Mesendoderm (in vitro differentiated cells): Measurements from ENCODE around the gene TM4SF20.

ENCODE experiments used
- DNase-seq: peaks from one replicate; pipeline ENCODE4 v3.0.0; 2013
- H2AK5ac ChIP-seq: 2 replicates; pipeline ENCODE4 v1.6.1; 2013; ENCODE audit warnings: low read length, inconsistent platforms
- H2BK120ac ChIP-seq: 2 replicates; pipeline ENCODE4 v1.6.1; 2013; ENCODE audit warnings: low read depth, mild to moderate bottlenecking, low read length, moderate library complexity, mixed read lengths
- H2BK15ac ChIP-seq: replicated peaks from 2 replicates; pipeline ENCODE4 v1.6.1; 2013; ENCODE audit warnings: low read depth, mild to moderate bottlenecking, moderate library complexity
- H2BK5ac ChIP-seq: 2 replicates; pipeline ENCODE4 v1.6.1; 2013; ENCODE audit warnings: low read length, inconsistent platforms
- H3K18ac ChIP-seq: 2 replicates; pipeline ENCODE4 v1.6.1; 2013; ENCODE audit warnings: mild to moderate bottlenecking, low read length, mixed read lengths
- H3K23ac ChIP-seq: one replicate; pipeline ENCODE4 v1.6.1; 2013; ENCODE audit warnings: low read length
- H3K27ac ChIP-seq: 2 replicates; pipeline ENCODE4 v1.5.1; 2013; ENCODE audit warnings: low read depth, mild to moderate bottlenecking, inconsistent platforms, low read length, moderate library complexity
- H3K27me3 ChIP-seq: 2 replicates; pipeline ENCODE4 v1.6.1; 2013; ENCODE audit warnings: low read length, control low read depth, mild to moderate bottlenecking, inconsistent platforms; ENCODE audit not compliant: insufficient read depth, poor library complexity
- H3K36me3 ChIP-seq: 2 replicates; pipeline ENCODE4 v1.6.1; 2013; ENCODE audit warnings: low read length, inconsistent platforms; ENCODE audit not compliant: control insufficient read depth, insufficient read depth
- H3K4ac ChIP-seq: one replicate; pipeline ENCODE4 v1.6.1; 2013; ENCODE audit warnings: low read depth, mild to moderate bottlenecking, low read length, moderate library complexity
- H3K4me1 ChIP-seq: 2 replicates; pipeline ENCODE4 v1.6.1; 2013; ENCODE audit warnings: low read depth, low read length, inconsistent platforms; ENCODE audit not compliant: control insufficient read depth
- H3K4me2 ChIP-seq: 2 replicates; pipeline ENCODE4 v1.6.1; 2013; ENCODE audit warnings: low read length
- H3K4me3 ChIP-seq: 2 replicates; pipeline ENCODE4 v1.5.1; 2013; ENCODE audit warnings: mild to moderate bottlenecking, low read length
- H3K56ac ChIP-seq: one replicate; pipeline ENCODE4 v1.6.1; 2013; ENCODE audit warnings: low read length
- H3K79me1 ChIP-seq: 2 replicates; pipeline ENCODE4 v1.6.1; 2013; ENCODE audit warnings: low read length, inconsistent platforms
- H3K79me2 ChIP-seq: 2 replicates; pipeline ENCODE4 v1.6.1; 2013; ENCODE audit warnings: mild to moderate bottlenecking, low read length; ENCODE audit not compliant: control insufficient read depth, insufficient read depth
- H3K9ac ChIP-seq: 2 replicates; pipeline ENCODE4 v1.6.1; 2013; ENCODE audit warnings: low read length, inconsistent platforms
- H4K5ac ChIP-seq: one replicate; pipeline ENCODE4 v1.6.1; 2013; ENCODE audit warnings: low read length
- H4K8ac ChIP-seq: one replicate; pipeline ENCODE4 v1.6.1; 2013; ENCODE audit warnings: low read depth, mild to moderate bottlenecking, control low read depth, low read length, moderate library complexity
- WGBS: extraction: QIAGEN DNeasy Blood & Tissue Kit; methylation state at CpG from one replicate; pipeline ENCODE4 v1.1.7; 2013; ENCODE audit warnings: low lambda C conversion rate, missing lambda C conversion rate; ENCODE audit not compliant: insufficient coverage; ENCODE audit errors: extremely low coverage; 5-methylcytosine and 5-hydroxymethylcytosine counted together

Gene TM4SF20

GRCh38 chr2:227402959-227403358 lies 23.9 kb upstream of the TM4SF20 start:
- Histone ChIP-seq H4K5ac (no peak overlapping the region), H2BK15ac (no peak overlapping the region), H3K23ac (no peak overlapping the region), H3K56ac (no peak overlapping the region), H3K18ac (no peak overlapping the region), H3K4ac (no peak overlapping the region), H3K36me3 (no peaks in the 10 kb centered on the region), H3K27ac (no peak overlapping the region), H3K27me3 (no peaks in the 10 kb centered on the region), H3K4me2 (no peak overlapping the region), H3K4me3 (no peak overlapping the region), H2AK5ac (no peak overlapping the region), H2BK5ac (no peak overlapping the region), H3K79me2 (no peaks in the 10 kb centered on the region), H3K9ac (no peak overlapping the region), H2BK120ac (no peak overlapping the region), H3K4me1 (no peaks in the 10 kb centered on the region), H4K8ac (no peak overlapping the region), H3K79me1 (no peaks in the 10 kb centered on the region)
- DNase-seq = peak; percentile 35
- no CpG with 5 or more reads among the region's 4 CpGs for WGBS

GRCh38 chr2:227402321-227402720 lies 23.2 kb upstream of the TM4SF20 start:
- H3K4ac ChIP-seq = no peak overlapping the region
- no peak overlapping the region for H2AK5ac ChIP-seq
- no peak overlapping the region for H4K5ac ChIP-seq
- no peak overlapping the region for H3K4me2 ChIP-seq
- H3K23ac ChIP-seq = no peak overlapping the region
- no peaks in the 10 kb centered on the region for H3K36me3 ChIP-seq
- H4K8ac ChIP-seq = no peak overlapping the region
- H3K4me1 ChIP-seq = no peaks in the 10 kb centered on the region
- no peak overlapping the region for H3K27ac ChIP-seq
- no peak overlapping the region for H2BK120ac ChIP-seq
- no peaks in the 10 kb centered on the region for H3K27me3 ChIP-seq
- H3K18ac ChIP-seq = no peak overlapping the region
- no peak for DNase-seq
- H3K79me1 ChIP-seq = no peaks in the 10 kb centered on the region
- no peak overlapping the region for H3K56ac ChIP-seq
- no peaks in the 10 kb centered on the region for H3K79me2 ChIP-seq
- H2BK15ac ChIP-seq = no peak overlapping the region
- H2BK5ac ChIP-seq = no peak overlapping the region
- no peak overlapping the region for H3K9ac ChIP-seq
- H3K4me3 ChIP-seq = no peak overlapping the region

- H3K56ac ChIP-seq = no peak overlapping the region
- no peaks in the 10 kb centered on the region for H3K4me1 ChIP-seq
- no peak overlapping the region for H3K4me3 ChIP-seq
- H4K5ac ChIP-seq = no peak overlapping the region
- no peak overlapping the region for H2BK120ac ChIP-seq
- no peak overlapping the region for H3K4me2 ChIP-seq
- H3K4ac ChIP-seq = no peak overlapping the region
- no peaks in the 10 kb centered on the region for H3K36me3 ChIP-seq
- no peak overlapping the region for H3K27ac ChIP-seq
- no CpG with 5 or more reads among the region's 2 CpGs for WGBS
- H2BK15ac ChIP-seq = no peak overlapping the region
- no peak overlapping the region for H3K9ac ChIP-seq
- H3K79me2 ChIP-seq = no peaks in the 10 kb centered on the region
- H4K8ac ChIP-seq = no peak overlapping the region
- no peak overlapping the region for H2BK5ac ChIP-seq
- H3K27me3 ChIP-seq = no peaks in the 10 kb centered on the region
- no peak for DNase-seq
- H3K79me1 ChIP-seq = no peaks in the 10 kb centered on the region
- H3K18ac ChIP-seq = no peak overlapping the region
- H3K23ac ChIP-seq = no peak overlapping the region
- no peak overlapping the region for H2AK5ac ChIP-seq
Observed at GRCh38 chr2:227401550-227401949, 22.4 kb upstream of the TM4SF20 start.

- H3K4me3 ChIP-seq = no peak overlapping the region
- no peaks in the 10 kb centered on the region for H3K79me1 ChIP-seq
- no peaks in the 10 kb centered on the region for H3K4me1 ChIP-seq
- no peak overlapping the region for H3K9ac ChIP-seq
- H3K23ac ChIP-seq = no peak overlapping the region
- H4K5ac ChIP-seq = no peak overlapping the region
- H3K36me3 ChIP-seq = no peaks in the 10 kb centered on the region
- no CpG with 5 or more reads among the region's 4 CpGs for WGBS
- no peak overlapping the region for H3K4ac ChIP-seq
- DNase-seq = no peak
- no peak overlapping the region for H3K4me2 ChIP-seq
- H2BK15ac ChIP-seq = no peak overlapping the region
- no peaks in the 10 kb centered on the region for H3K27me3 ChIP-seq
- no peak overlapping the region for H2BK120ac ChIP-seq
- H3K27ac ChIP-seq = no peak overlapping the region
- H2AK5ac ChIP-seq = no peak overlapping the region
- H4K8ac ChIP-seq = no peak overlapping the region
- H3K56ac ChIP-seq = no peak overlapping the region
- H3K18ac ChIP-seq = no peak overlapping the region
- H3K79me2 ChIP-seq = no peaks in the 10 kb centered on the region
- no peak overlapping the region for H2BK5ac ChIP-seq
Observed at GRCh38 chr2:227398684-227399670, 19.9 kb upstream of the TM4SF20 start.

- H4K8ac ChIP-seq = no peak overlapping the region
- no peaks in the 10 kb centered on the region for H3K79me1 ChIP-seq
- no peak overlapping the region for H3K18ac ChIP-seq
- no peaks in the 10 kb centered on the region for H3K4me1 ChIP-seq
- H3K56ac ChIP-seq = peak overlapping the region; percentile 42
- no peak overlapping the region for H2AK5ac ChIP-seq
- H3K27me3 ChIP-seq = no peaks in the 10 kb centered on the region
- H2BK5ac ChIP-seq = no peak overlapping the region
- H3K9ac ChIP-seq = no peak overlapping the region
- no peak overlapping the region for H4K5ac ChIP-seq
- no peaks in the 10 kb centered on the region for H3K36me3 ChIP-seq
- H3K79me2 ChIP-seq = no peaks in the 10 kb centered on the region
- no peak overlapping the region for H3K23ac ChIP-seq
- H2BK15ac ChIP-seq = no peak overlapping the region
- no peak overlapping the region for H3K4me2 ChIP-seq
- no peak overlapping the region for H3K4ac ChIP-seq
- H2BK120ac ChIP-seq = no peak overlapping the region
- no CpG with 5 or more reads among the region's 4 CpGs for WGBS
- no peak overlapping the region for H3K27ac ChIP-seq
- no peak overlapping the region for H3K4me3 ChIP-seq
- DNase-seq = no peak
Observed at GRCh38 chr2:227397562-227397961, 18.5 kb upstream of the TM4SF20 start.

GRCh38 chr2:227395556-227395955 lies 16.4 kb upstream of the TM4SF20 start:
- Histone ChIP-seq H4K8ac (no peak overlapping the region), H3K4me1 (no peaks in the 10 kb centered on the region), H3K27me3 (no peaks in the 10 kb centered on the region), H4K5ac (no peak overlapping the region), H3K23ac (no peak overlapping the region), H3K79me2 (no peaks in the 10 kb centered on the region), H3K27ac (no peak overlapping the region), H2BK120ac (no peak overlapping the region), H3K36me3 (no peaks in the 10 kb centered on the region), H3K79me1 (no peaks in the 10 kb centered on the region), H2AK5ac (no peak overlapping the region), H3K4ac (no peak overlapping the region), H3K4me3 (no peak overlapping the region), H3K4me2 (no peak overlapping the region), H2BK15ac (no peak overlapping the region), H2BK5ac (no peak overlapping the region), H3K9ac (no peak overlapping the region), H3K56ac (no peak overlapping the region), H3K18ac (no peak overlapping the region)
- DNase-seq = no peak
- WGBS = no CpG with 5 or more reads among the region's 1 CpG
